Activated CD4-positive, alpha-beta T cell treated with anti-CD3 and anti-CD28 coated beads, Interleukin-2, Interleukin-4, amounts not matched to agents 100 ng/mL and 50 ng/mL, durations not matched to agents 16 hours and 8 hours (primary cell): ENCODE measurements around the gene TMEM26.

Experiments
- DNase-seq: peaks from one replicate; pipeline ENCODE4 v3.0.0-alpha.2; 2020; ENCODE audit warnings: low spot score

TMEM26 gene

GRCh38 chr10:61458031-61458430 is 4.8 kb upstream of the TMEM26 start:
- DNase-seq: no peak

GRCh38 chr10:61456095-61456789 is 3.1 kb upstream of the TMEM26 start:
- no peak for DNase-seq

- no peak for DNase-seq
Measured at GRCh38 chr10:61455656-61456055, 2.5 kb upstream of the TMEM26 start.

- no peak for DNase-seq
Measured at GRCh38 chr10:61454541-61454940, 1.4 kb upstream of the TMEM26 start.

- DNase-seq: no peak
Measured at GRCh38 chr10:61452151-61452651, 980 bp downstream of the TMEM26 start.

- DNase-seq: no peak
Measured at GRCh38 chr10:61451357-61451756, 1.8 kb downstream of the TMEM26 start.

- no peak for DNase-seq
Measured at GRCh38 chr10:61448841-61449600, 4.2 kb downstream of the TMEM26 start.

- no peak for DNase-seq
Measured at GRCh38 chr10:61448091-61448490, 5.1 kb downstream of the TMEM26 start.

- DNase-seq: no peak
Measured at GRCh38 chr10:61439058-61439609, 14.0 kb downstream of the TMEM26 start.

GRCh38 chr10:61438141-61438988 is 14.8 kb downstream of the TMEM26 start:
- DNase-seq: no peak

- DNase-seq: no peak
Measured at GRCh38 chr10:61423178-61423577, 30.0 kb downstream of the TMEM26 start.

- DNase-seq: no peak
Measured at GRCh38 chr10:61417661-61418060, 35.5 kb downstream of the TMEM26 start.

- DNase-seq: no peak
Measured at GRCh38 chr10:61415824-61416223, 37.4 kb downstream of the TMEM26 start.

- no peak for DNase-seq
Measured at GRCh38 chr10:61411706-61412105, 41.5 kb downstream of the TMEM26 start.

- DNase-seq: no peak
Measured at GRCh38 chr10:61410353-61411070, 42.7 kb downstream of the TMEM26 start.

- DNase-seq: no peak
Measured at GRCh38 chr10:61409157-61409556, 44.0 kb downstream of the TMEM26 start.

- no peak for DNase-seq
Measured at GRCh38 chr10:61408105-61408504, 45.1 kb downstream of the TMEM26 start.

GRCh38 chr10:61406736-61407135 is 46.4 kb downstream of the TMEM26 start:
- DNase-seq: no peak

GRCh38 chr10:61406242-61406641 is 46.9 kb downstream of the TMEM26 start:
- no peak for DNase-seq

- no peak for DNase-seq
Measured at GRCh38 chr10:61404751-61405150, 48.4 kb downstream of the TMEM26 start.

GRCh38 chr10:61400524-61400923 is 52.7 kb downstream of the TMEM26 start:
- no peak for DNase-seq

GRCh38 chr10:61399406-61399805 is 53.8 kb downstream of the TMEM26 start:
- DNase-seq: no peak
